IPS-11a (cell line): ENCODE data around the gene ZNF692.

Experiments
- H3K4me3 ChIP-seq: one replicate; pipeline ENCODE4 v1.5.1; 2013; ENCODE audit warnings: low read depth, low read length, control low read depth

ZNF692 gene

DNA sequence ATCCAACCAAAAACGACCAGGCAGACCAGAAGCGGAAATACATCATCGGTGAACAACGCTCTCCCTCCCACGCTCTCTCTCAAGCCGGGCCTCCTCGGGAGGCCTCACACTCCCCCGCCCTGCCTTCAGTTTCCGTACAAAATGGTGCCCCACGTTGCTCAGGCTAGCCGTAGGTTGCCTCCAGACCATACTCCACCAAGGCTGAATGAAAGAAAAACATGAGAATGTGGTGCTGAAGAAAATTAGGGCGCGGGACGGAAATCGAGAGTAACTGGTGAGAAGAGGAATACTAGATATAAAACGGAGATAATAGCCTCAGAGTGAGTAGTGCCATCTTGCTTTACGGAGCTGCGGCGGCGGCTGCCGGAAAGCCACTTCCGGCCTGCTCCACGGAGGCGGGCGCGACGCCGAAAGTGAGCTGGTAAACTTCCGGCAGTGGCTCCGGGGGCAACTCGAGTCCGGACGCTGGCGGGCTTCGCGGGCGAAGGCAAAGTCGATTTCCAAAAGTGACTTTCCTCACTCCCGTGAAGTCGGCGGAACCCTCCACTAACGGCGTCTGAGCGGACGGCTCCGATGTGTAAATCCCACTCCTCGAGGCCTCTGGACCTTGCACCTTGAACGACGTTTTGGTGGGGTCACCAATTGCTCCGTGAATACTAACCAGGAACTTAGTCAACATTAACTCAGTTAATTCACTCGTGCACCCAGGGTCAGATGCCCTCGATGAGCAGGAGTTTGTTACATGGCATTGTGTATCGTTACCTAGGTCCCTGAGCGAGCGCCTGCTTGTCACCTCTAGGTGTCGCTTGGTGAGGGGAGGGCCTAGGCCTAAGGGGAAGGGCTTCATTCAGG lies 32.8 kb downstream of the ZNF692 start, which contains the start of gene SH3BP5L:
Gene SH3BP5L (minus strand): TSS at position 7 of the 852 bp plus-strand sequence. CDS start 980 bp downstream, outside the sequence.
- H3K4me3 ChIP-seq = peak within 1 kb of the TSS; percentile 74

DNA sequence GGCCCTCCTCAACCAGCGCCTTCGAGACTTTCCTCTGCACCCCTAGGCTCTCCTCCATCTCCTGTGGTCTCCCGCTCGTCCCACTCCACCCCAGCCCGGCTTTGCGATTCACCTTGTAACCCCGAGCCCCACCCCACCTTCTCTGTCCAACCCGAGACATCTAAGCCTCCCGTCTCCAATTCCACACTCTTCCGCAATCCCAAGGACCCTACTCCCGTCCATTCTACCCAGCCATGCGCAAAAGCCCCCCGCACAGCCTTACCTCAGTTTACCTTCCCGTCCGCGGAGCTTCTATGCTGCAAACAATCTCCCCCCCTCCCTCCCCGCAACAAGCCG lies 33.3 kb downstream of the ZNF692 start:
- H3K4me3 ChIP-seq = peak overlapping the region; percentile 74

DNA sequence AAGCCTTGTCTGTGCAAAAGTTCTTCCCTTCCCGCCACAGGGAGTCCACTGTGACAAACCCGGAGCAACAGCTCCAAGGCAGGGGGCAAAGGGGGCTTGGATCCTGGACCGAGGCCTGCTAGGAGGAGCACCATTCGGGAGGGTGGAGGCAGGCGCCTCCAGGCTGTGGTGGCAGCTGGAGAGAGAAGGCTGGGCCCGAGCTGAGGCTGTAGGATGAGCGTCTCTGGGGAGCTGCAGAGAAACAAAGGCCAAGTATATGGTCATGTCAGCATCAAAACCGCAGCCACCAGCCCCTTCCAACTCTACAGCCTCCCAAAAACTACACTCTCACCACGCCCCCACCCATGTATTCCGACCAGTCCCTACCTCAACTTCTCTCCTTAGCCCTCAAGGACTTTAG lies 33.7 kb downstream of the ZNF692 start:
- peak overlapping the region; percentile 74 for H3K4me3 ChIP-seq

DNA sequence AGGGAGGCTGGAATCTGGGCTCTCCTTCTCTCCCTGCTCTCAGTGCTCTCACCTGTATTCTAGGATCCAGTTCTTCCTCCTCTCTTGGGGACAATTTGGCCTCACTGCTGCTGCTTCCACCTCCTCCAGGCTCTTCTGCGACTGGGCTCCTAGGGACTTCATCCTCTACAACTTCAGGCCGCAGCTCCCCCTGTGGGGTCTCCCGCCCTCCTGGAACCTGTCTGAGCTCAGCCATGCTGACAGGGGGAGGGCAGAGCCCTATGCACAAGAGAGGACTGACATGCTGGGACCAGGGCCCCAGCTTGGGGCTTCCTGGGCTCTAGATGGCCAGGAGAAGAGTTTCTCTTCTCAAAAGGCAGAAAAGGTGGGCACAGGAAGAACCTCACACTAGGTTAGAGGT lies 34.2 kb downstream of the ZNF692 start:
- H3K4me3 ChIP-seq = no peak overlapping the region

DNA sequence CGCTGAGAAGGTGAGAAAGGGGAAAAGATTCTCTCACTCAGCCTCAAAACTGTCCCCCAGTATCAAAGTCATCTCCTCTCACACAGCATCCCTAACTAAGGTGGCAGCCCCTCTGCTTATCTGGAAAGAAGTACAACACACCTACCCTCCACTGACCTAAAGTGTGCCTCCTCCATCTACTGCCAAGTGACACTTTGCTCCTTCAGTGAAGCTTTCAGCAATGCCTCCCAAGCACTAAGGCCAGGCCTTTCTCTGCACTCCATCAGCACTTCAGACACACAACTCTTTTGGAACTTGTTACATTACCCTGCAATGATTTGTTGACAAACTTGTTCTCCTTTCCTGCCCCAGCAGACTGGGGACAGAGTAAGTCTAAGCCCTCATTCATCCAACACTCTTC lies 34.6 kb downstream of the ZNF692 start:
- no peak overlapping the region for H3K4me3 ChIP-seq

DNA sequence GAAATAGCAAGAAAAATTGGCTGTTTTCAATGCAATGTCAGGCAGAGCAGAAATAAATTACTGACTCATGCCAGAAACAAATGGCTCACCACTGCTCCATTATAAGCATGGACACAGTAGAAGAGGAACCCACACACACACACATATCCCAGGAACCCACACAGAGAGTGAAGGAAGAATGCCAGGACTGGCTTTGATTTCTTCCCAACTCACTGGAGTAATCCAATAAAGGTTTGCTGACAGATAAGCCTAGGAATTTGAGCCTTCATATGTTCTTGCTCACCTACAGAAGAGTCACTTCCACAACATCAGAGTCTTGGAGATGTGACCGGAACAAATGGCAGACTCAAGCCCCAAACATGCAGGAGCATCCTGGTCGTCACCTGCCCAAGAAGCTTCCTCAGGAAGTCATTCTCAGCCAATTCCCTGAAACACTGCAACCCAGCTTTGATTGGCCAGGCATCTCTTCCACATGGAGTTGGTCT lies 35.3 kb downstream of the ZNF692 start:
- no peak overlapping the region for H3K4me3 ChIP-seq

DNA sequence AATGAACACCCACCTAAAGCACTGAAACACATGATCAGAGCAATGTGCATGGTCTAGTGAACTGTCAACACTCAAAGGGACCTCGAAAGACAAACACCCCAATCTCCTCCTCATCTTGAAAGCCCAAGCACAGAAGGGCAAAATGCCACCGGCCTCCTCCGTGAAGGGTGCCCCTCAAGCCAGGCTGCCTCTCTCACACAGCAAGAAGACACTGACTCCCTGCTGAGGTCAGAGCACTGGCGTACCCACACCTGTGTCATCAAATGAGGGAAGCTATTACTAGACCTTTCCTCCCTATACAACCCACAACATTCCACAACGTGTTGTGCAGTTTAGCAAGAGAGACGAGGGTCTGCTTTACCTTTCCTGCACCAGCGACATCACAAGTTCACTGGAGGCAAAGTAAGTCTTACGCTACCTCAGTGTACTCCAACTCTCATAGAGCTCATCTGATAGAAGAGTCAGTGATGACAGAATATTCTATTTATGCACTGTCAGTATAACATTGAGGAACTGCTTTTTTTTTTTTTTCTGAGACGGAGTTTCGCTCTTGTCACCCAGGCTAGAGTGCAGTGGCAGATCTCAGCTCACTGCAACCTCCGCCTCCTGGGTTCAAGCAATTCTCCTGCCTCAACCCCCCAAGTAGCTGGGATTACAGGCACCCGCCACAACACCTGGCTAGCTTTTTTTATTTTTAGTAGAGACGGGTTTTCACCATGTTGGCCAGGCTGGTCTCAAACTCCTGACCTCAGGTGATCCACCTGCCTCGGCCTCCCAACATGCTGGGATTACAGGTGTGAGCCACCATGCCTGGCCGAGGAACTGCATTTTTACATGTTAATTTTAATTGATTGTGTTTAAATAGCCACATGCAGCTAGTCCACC lies 36.5 kb downstream of the ZNF692 start:
- no peak overlapping the region for H3K4me3 ChIP-seq

DNA sequence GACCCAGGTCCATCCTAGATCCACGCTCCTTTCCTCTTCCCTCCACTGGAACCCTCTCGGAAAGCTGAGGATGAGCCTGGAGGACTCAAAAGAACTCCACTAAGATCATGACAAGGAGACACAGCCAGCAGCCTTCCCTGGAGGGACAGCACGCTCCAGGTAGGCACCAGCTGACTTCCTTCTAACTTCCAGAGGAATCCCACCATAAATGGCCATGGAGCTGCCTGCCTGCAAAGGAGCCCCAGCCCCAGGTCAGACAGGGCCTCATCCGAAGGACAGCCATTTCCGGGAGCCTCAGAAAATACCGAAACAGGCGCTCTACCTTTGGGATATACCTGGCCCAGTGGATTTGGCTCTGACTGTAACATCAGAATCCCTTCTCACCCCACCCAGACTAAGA lies 37.2 kb downstream of the ZNF692 start:
- H3K4me3 ChIP-seq = no peak overlapping the region

DNA sequence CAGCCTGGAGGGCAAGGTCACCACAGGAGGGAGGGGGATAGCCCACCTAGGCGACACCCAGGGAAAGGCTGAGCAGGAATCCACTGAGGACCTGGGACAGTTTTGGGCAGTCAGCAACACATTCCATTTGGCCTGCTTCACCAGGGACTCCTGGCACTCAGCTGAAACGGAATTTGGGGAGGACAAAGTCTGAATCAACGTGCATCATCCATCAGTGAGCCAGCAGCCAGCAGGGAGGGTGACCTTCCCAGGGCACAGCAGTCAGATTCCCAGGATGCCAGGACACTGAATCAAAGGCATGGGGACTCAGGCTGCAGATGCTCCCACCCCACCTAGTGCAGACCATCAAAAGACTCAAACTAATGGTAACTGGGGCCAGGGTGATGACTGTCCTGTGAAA lies 37.8 kb downstream of the ZNF692 start:
- no peak overlapping the region for H3K4me3 ChIP-seq

DNA sequence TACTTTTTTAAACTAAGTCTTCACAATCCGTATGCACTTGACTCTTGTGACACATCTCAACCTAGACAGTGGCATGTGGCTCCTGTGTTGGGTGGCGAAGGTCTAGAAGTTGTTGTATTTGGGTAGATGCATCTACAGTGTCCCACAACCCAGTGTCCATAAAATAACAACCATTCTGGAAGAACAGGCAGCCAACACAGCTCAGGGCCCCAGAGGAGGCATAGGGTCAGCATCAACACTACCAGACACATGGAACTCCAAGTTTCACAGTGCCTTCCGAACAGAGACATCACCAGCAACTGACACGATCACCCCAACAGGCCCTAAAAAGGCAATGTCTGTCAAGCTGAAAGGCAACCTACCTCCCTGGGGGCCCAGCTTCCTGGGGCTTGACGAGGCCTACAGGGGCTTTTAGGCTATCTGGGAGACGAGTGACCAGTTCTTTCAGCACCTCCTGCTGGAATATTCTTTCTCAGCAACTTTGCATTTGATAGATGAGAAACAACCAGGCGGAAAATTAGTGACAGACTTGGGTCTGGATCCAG lies 38.8 kb downstream of the ZNF692 start:
- no peak overlapping the region for H3K4me3 ChIP-seq

DNA sequence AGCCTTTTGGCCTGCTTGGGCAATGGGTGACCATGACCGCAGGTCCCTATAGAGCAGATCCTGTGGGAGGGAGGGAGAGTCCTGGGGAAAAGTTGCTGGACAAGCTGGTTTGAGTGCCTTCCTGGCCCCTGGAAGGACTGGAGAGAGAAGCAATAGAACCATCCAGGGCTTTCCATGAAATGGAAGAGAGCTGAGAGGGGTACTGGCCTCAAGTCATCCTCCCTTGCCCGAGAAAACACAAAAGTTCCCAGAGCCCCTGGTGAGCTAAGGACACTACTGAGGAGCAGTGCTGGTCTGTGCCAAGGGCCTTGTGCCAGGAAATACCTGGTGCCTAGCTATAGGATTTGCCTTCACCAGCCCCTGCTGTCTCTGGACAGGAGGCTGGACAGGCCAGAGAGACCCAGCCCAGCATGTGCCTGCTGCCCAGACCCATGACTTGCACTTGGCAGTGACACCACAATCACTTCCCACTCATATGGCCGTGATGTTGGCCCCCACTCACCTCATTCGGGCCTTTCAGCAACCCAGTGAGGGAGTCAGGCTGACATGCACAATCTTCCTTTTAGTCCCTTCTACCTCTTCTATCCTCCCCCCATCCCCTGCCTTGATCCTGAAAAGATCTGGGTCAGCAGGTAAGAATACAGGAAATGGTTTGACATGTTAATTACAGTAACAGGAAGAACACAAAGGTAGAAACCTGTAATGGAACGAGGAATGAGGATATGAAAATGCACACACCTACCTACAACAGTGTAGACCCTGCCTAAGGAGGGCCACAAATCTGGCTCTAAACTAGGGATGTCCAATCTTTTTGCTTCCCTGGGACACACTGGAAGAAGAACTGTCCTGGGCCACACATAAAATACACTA lies 40.1 kb downstream of the ZNF692 start:
- H3K4me3 ChIP-seq = no peak overlapping the region

DNA sequence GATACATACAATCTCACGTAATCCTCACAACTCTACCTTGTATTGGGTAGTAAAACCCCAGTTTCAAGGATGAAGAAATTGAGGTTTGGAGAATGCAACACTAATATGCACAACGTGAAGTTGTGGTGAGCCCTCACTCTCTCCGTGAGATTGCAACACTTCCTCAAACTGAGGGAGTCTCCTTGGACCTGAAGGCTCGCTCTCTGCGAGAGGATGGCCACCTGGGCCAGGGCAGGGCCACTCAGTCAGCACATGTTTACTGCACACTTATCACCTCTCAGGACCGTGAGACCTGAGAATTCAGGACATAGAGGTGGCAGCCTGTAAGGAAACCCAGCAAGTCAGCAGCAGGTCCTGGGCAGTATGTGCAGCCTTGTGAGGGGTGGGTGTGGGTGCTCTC lies 41.8 kb downstream of the ZNF692 start:
- H3K4me3 ChIP-seq = no peak overlapping the region

DNA sequence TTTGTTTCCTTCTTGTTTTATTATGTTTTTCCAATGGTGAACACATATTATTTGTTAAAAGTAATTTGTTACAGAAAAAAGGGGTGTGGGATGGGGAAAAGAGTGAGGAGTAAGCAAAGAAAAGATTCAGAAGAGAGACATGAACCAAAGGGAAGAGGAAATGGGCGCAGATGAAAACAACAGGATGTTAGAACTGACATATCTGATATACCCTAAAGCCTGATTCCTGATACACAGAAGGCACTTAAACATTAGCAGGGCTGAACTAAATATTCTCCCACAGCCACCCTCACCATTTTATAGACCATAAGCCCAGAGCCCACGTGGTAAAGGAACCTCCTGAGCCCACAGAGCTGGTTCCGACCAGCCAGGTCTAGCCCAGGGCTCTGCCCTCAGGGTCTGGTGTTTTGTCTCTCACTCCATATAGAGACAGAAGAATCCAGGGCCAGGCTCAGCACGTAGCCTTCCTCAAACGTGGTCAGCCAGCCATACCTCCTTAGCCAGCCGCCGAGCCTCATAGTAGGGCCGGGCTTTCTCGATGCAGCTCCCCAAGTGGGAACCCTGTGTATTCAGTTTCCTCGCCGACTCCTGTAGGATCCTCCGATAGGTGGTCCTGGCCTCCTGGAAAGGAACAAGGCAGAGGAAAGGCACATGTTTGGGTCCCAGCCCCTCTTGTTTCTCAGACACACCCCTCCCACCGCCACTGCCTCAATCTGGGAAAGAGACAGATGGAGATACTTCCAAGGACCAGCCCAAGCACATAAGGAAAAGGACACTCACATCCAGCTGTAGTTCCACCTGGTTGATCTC lies 42.6 kb downstream of the ZNF692 start:
- no peak overlapping the region for H3K4me3 ChIP-seq

DNA sequence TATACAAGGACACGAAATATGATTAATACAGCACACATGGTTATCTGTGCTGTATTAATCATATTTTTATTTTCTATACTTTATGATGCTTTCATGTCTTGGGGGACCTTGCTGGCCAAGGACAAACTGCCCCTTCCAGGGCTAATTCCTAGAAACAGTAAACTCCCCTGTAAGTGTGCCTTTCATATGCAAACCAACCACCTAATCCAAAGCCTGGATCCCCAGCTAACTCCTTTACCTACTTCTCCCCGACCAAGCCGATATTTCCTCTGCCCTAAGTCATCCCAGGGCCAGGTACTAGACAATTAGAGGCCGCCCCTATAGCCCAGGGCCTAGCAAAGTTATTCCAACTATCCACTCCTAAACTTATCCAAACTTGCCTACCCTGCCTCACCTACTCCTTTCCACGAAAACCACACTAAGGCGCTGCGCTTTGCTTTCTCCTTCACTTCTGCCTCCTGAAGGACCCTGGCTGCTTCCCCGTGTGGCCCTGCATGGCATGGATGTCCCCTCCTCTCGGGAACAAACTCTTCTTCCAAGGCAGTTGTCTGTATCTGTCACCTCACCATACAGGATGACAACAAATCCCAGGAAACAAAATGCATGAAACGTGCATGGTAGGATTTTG lies 43.4 kb downstream of the ZNF692 start:
- no peak overlapping the region for H3K4me3 ChIP-seq

DNA sequence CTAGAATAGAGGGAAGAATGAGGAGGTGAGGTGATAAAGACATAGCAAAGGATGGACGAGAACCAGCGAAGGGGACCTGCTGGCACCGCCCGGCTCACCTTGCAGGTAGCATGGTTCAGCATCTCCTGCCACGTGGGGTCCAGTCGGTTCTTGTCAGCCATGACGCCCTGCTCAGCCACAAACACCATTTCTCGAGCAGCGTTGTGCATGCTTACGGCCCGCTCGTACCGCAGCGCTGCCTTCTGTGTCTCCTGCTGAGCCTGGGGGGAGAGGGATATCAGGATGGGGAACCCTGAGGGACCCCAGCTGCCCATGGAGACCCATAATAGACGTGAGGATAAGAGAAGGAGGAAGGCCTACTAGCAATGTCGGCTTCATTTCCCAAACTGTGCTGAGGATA lies 44.5 kb downstream of the ZNF692 start:
- H3K4me3 ChIP-seq = no peak overlapping the region

DNA sequence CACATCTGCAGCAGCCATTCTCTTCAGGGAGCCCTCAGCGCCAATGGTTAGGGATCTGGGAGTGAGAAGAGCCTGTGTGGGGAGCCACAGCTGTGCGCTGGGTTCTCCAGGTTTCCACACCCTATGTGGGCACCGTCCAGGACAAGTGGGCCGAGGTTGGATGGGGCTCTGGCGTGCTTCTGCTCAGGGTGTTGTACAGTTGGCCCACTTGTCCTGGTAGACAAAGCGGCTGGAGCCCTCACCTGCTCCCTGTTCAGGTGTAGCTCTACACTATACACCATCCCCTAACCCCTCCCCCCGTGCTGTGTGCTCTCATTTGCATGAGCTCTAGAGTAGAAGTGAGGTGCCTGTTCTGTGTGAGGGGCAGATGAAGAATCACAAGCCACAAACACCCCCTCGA lies 45.3 kb downstream of the ZNF692 start:
- no peak overlapping the region for H3K4me3 ChIP-seq

DNA sequence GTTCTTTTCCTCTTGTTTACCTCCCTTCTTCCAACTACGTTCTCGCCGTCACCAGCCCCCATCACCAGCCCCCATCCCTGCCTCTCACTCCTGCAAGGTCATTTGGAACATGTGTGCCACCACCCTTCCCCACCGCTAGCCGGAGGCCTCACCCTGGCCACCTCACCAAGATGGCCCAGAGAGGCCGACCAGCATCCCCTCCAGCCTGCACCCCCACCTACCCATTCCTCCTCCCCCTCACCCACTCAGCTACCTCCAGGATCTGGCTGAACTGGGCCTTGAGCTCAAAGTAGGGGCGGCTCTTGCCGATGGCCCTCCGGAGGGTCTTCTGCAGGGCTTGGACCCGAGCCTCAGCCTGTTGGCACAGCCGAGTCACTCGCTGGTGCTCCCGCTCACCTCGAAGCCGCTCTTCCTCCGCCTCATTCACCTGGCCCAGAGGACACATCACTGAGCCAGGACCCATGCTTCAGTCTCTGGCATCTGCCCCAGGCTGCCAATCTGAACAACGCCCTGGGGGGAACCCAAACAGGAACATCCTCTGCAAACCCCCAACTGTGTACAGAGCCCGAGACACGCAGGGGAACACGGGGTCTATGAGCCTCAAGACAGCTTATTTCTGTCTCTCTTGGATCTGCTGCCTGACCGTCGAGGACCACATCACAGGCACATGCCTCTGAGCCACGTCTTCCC lies 46.0 kb downstream of the ZNF692 start:
- H3K4me3 ChIP-seq = no peak overlapping the region

DNA sequence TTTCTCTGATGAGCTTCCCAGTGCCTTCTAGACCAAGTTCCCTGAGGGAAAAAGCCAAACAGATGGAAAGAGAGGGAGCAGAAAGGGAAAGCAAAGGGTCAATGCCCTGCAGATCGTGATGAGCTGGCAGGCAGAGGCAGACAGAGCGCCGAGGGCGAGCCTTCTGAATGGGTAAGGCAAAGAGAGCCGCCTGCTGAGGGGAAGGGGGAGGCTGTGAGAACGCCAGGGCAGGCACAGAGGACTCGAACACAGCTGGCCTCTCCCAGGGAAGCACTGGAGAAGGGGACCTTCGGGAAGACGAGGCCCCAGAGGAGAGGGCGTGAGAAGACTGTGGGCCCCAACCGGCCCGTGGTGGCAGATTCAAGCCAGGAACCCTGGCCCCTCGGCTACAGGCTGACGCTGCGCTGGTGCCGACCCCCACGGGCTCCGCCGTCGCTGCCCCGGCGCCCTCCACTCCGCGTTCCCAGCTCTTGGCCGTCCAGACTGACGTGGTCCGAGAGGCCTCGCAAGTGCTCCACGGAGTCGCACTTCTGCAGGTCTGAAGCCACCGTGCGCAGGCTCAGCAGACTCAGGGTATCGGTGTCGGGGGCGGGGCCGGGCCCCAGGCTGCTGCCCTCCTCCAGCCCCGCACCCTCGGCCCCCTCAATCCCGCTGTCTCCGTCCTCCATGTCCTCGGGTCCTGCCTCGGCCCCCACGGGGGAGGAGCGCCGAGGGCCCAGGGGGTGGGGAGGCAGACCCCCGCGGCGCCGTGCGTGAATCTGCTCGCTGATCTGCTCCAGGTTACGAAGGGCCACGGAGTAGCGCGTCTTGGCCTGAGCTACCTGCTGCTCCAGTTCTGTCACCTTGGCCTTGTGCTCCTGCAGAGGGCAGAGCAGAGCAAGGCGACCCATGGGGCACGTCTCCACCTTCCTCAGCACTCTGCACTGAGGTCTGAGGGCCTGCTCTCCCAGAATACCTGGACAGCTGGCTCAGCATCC lies 47.1 kb downstream of the ZNF692 start:
- no peak overlapping the region for H3K4me3 ChIP-seq
